GM19467 (cell line): ENCODE data around the gene ZDHHC7.

Experiments
- ATAC-seq: cut with Tn5 transposase; IDR thresholded peaks from one replicate; pipeline ENCODE4 v1.9.1; 2021; ENCODE audit warnings: mild to moderate bottlenecking, moderate library complexity; ENCODE audit not compliant: unreplicated experiment

The ZDHHC7 gene

GRCh38 chr16:84999857-85000480 is 11.4 kb downstream of the ZDHHC7 start:
- no peak for ATAC-seq

- no peak for ATAC-seq
Observed at GRCh38 chr16:84999200-84999599, 12.1 kb downstream of the ZDHHC7 start.

- no peak for ATAC-seq
Observed at GRCh38 chr16:84996365-84996764, 15.0 kb downstream of the ZDHHC7 start.

GRCh38 chr16:84995663-84996062 is 15.7 kb downstream of the ZDHHC7 start:
- ATAC-seq, result no peak

- ATAC-seq, result no peak
Observed at GRCh38 chr16:84993926-84994325, 17.4 kb downstream of the ZDHHC7 start.

GRCh38 chr16:84992717-84993075 is 18.6 kb downstream of the ZDHHC7 start:
- ATAC-seq, result no peak

GRCh38 chr16:84990782-84991181 is 20.6 kb downstream of the ZDHHC7 start:
- ATAC-seq, result no peak

- ATAC-seq, result no peak
Observed at GRCh38 chr16:84989749-84990620, 21.4 kb downstream of the ZDHHC7 start.

- no peak for ATAC-seq
Observed at GRCh38 chr16:84988328-84989080, 22.8 kb downstream of the ZDHHC7 start.

- no peak for ATAC-seq
Observed at GRCh38 chr16:84986879-84987278, 24.5 kb downstream of the ZDHHC7 start.

- ATAC-seq, result no peak
Observed at GRCh38 chr16:84986102-84986501, 25.2 kb downstream of the ZDHHC7 start.

- ATAC-seq, result no peak
Observed at GRCh38 chr16:84985079-84986065, 26.0 kb downstream of the ZDHHC7 start.

- ATAC-seq, result no peak
Observed at GRCh38 chr16:84982434-84982833, 28.9 kb downstream of the ZDHHC7 start.

- no peak for ATAC-seq
Observed at GRCh38 chr16:84979516-84979915, 31.8 kb downstream of the ZDHHC7 start.

- no peak for ATAC-seq
Observed at GRCh38 chr16:84976644-84977400, 34.5 kb downstream of the ZDHHC7 start.

- ATAC-seq, result no peak
Observed at GRCh38 chr16:84975522-84975921, 35.8 kb downstream of the ZDHHC7 start.

GRCh38 chr16:84975066-84975465 is 36.3 kb downstream of the ZDHHC7 start:
- ATAC-seq, result no peak

- no peak for ATAC-seq
Observed at GRCh38 chr16:84973776-84974523, 37.4 kb downstream of the ZDHHC7 start.

GRCh38 chr16:84973236-84973635 is 38.1 kb downstream of the ZDHHC7 start:
- no peak for ATAC-seq
